GM06990 (cell line): Measurements from ENCODE around the gene CDH4.

ENCODE experiments used
- DNase-seq: peaks from one replicate; pipeline ENCODE4 v3.0.0-alpha.2; 2011; ENCODE audit not compliant: insufficient read length; ENCODE audit errors: extremely low read depth
- H3K27me3 ChIP-seq: replicated peaks from 2 replicates; pipeline ENCODE4 v1.6.0; 2011; ENCODE audit warnings: low read length; ENCODE audit not compliant: control insufficient read depth, insufficient read depth
- H3K36me3 ChIP-seq: 2 replicates; pipeline ENCODE4 v1.5.1; 2011; ENCODE audit warnings: low read length; ENCODE audit not compliant: control insufficient read depth, insufficient read depth
- H3K4me3 ChIP-seq: replicated peaks from 2 replicates; pipeline ENCODE4 v1.5.1; 2011; ENCODE audit warnings: low read depth, mild to moderate bottlenecking, control low read depth, low read length
- TF ChIP-seq, protein P1 (sequence below): IDR thresholded peaks from 2 replicates; pipeline ENCODE4 v1.5.1; 2011; ENCODE audit warnings: low read length, control low read depth, mild to moderate bottlenecking, inconsistent platforms; ENCODE audit not compliant: insufficient read depth, poor library complexity, severe bottlenecking

CDH4 gene

DNA sequence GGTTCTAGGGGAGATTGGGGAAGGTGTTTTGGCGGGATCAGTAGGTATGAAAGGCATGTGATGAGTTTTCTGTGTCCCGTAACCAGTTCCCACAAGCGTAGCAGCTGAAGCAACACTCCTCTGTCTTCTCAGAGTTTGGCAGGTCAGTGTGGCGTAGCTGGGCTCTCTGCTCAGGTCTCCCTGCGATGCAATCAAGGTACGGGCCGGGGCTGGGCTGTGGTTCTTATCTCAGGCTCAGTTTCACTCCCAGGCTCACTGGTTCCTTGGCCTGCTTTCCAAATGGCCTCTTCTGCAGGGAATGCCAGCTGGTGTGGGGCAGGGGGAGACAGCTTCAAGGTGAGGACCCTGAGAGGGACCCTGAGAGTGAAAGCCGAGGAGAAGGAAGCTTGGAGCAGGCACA lies 280.7 kb downstream of the CDH4 start:
- H3K27me3 ChIP-seq = no peaks in the 10 kb centered on the region
- DNase-seq = no peak
- TF ChIP-seq, protein P1, sequence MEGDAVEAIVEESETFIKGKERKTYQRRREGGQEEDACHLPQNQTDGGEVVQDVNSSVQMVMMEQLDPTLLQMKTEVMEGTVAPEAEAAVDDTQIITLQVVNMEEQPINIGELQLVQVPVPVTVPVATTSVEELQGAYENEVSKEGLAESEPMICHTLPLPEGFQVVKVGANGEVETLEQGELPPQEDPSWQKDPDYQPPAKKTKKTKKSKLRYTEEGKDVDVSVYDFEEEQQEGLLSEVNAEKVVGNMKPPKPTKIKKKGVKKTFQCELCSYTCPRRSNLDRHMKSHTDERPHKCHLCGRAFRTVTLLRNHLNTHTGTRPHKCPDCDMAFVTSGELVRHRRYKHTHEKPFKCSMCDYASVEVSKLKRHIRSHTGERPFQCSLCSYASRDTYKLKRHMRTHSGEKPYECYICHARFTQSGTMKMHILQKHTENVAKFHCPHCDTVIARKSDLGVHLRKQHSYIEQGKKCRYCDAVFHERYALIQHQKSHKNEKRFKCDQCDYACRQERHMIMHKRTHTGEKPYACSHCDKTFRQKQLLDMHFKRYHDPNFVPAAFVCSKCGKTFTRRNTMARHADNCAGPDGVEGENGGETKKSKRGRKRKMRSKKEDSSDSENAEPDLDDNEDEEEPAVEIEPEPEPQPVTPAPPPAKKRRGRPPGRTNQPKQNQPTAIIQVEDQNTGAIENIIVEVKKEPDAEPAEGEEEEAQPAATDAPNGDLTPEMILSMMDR = no peak
- H3K36me3 ChIP-seq = no peaks in the 10 kb centered on the region
- no peak overlapping the region for H3K4me3 ChIP-seq

DNA sequence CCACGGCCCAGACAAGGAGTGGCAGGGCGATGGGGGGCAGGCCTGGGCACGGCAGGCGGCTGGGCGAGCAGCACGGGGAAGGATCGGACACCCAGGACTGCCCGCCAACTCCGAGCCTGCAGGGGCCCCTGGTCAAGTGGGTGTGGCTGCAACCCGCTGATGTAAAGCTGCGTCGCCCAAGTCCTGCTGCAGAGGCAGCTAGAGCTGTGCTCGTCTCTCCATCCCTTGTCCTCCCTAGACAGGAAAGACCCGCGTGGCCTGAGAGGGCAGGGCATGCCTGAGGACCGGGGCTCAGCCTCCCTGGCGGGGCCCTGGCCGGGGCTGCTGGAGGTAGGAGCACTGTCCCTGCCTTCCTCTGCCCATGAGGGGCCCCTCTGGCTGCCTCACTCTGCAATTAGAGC lies 281.2 kb downstream of the CDH4 start:
- Histone ChIP-seq H3K36me3 (no peaks in the 10 kb centered on the region), H3K4me3 (no peak overlapping the region), H3K27me3 (no peaks in the 10 kb centered on the region)
- TF ChIP-seq, protein P1 = no peak
- DNase-seq = no peak

DNA sequence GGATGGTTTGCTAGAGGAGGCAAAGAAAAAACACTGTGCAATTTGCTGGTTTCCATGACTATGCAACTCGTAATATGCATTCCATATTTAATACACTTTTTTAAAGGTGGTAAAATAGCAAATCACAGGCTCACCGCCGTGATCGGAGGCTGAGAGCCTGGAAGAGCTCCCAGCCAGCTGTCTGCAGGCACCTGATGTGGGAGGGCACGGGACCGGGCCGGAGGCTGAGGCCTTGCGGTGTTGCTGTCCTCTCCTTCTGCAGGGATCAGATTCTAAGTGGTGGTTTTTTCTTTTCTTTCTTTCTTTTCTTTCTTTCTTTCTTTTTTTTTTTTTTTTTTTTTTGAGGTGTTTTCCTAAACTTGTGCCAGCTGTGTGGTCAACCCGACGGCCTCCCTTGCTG lies 282.3 kb downstream of the CDH4 start:
- no peaks in the 10 kb centered on the region for H3K27me3 ChIP-seq
- H3K4me3 ChIP-seq = no peak overlapping the region
- DNase-seq = no peak
- H3K36me3 ChIP-seq = no peaks in the 10 kb centered on the region
- TF ChIP-seq, protein P1 = no peak

DNA sequence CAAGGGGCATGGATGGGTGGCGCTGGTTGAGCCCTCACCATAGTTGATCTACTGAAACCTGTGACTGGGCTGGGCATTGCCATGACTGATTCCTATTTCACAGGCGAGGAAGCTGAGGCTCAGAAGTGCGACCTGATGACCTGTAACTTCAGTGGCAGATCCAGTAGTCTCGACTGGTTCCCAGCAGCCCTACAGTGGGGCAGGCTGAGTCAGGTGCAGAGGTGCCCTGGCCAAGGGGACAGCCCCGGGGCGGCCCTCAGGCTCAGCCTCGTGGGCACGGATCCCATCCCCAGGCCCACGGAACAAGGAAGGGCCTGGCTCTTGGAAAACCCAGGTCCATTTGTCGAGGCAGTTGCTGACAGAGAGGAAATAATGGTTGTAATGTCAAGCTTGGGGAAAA lies 283.0 kb downstream of the CDH4 start:
- Histone ChIP-seq H3K4me3 (no peak overlapping the region), H3K36me3 (no peaks in the 10 kb centered on the region), H3K27me3 (no peaks in the 10 kb centered on the region)
- TF ChIP-seq, protein P1 = no peak
- DNase-seq = no peak

GRCh38 chr20:61535536-61535935 lies 283.5 kb downstream of the CDH4 start:
- Histone ChIP-seq H3K27me3 (no peaks in the 10 kb centered on the region), H3K4me3 (no peak overlapping the region), H3K36me3 (no peaks in the 10 kb centered on the region)
- TF ChIP-seq, protein P1 = no peak
- no peak for DNase-seq

DNA sequence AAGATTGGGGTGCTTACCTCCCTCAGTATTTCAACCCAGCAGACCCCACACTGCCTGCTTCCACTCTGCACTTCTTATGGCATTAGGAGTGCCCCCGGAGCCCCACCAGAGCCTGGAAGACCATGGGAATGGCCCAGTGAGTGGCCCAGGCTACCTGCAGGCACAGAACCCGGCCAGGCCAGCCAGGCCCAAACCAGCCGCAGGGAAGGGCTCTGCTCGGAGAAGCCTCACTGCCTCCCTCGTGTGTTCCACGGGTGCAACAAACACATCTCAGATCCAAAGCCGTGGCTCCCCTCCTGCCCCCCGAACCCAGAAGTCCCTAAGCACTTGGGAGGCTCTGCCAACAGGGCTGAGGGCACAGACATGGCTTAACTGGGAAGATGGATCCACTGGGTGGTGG lies 283.9 kb downstream of the CDH4 start:
- TF ChIP-seq, protein P1 = no peak
- DNase-seq = no peak
- no peaks in the 10 kb centered on the region for H3K36me3 ChIP-seq
- no peaks in the 10 kb centered on the region for H3K27me3 ChIP-seq
- no peak overlapping the region for H3K4me3 ChIP-seq
